Cerebellar nuclear complex (tissue), 1 donor: ENCODE results near the gene RASSF7.

Source experiments
- DNase-seq, 2 experiments: peaks; one replicate each; lab custom pipeline; 2025; lab: John Stamatoyannopoulos, UW

The RASSF7 gene

GRCh38 chr11:586376-587316 lies 25.9 kb downstream of the RASSF7 start:
- no peak for DNase-seq

- no peak for DNase-seq
Observed at GRCh38 chr11:587546-587945, 26.8 kb downstream of the RASSF7 start.

- no peak for DNase-seq
Observed at GRCh38 chr11:587978-588380, 27.2 kb downstream of the RASSF7 start.

- no peak for DNase-seq
Observed at GRCh38 chr11:589798-590197, 29.0 kb downstream of the RASSF7 start.

- no peak for DNase-seq
Observed at GRCh38 chr11:590997-591396, 30.2 kb downstream of the RASSF7 start.

GRCh38 chr11:592501-592900 lies 31.7 kb downstream of the RASSF7 start:
- DNase-seq: no peak

GRCh38 chr11:592918-593317 lies 32.1 kb downstream of the RASSF7 start:
- DNase-seq: no peak

GRCh38 chr11:593347-593746 lies 32.6 kb downstream of the RASSF7 start:
- DNase-seq: no peak

GRCh38 chr11:595400-595799 lies 34.6 kb downstream of the RASSF7 start:
- no peak for DNase-seq

GRCh38 chr11:596374-596773 lies 35.6 kb downstream of the RASSF7 start:
- no peak for DNase-seq

- DNase-seq: no peak
Observed at GRCh38 chr11:597166-597725, 36.5 kb downstream of the RASSF7 start.

GRCh38 chr11:598005-598680 lies 37.4 kb downstream of the RASSF7 start:
- DNase-seq: no peak

- DNase-seq: no peak
Observed at GRCh38 chr11:601573-602245, 40.9 kb downstream of the RASSF7 start.

GRCh38 chr11:603154-603553 lies 42.4 kb downstream of the RASSF7 start:
- no peak for DNase-seq

- no peak for DNase-seq
Observed at GRCh38 chr11:605286-606129, 44.7 kb downstream of the RASSF7 start.

- DNase-seq: peak; percentile 64 to 83
Observed at GRCh38 chr11:606245-606644, 45.5 kb downstream of the RASSF7 start.

- DNase-seq: no peak
Observed at GRCh38 chr11:607020-607780, 46.4 kb downstream of the RASSF7 start.

- no peak for DNase-seq
Observed at GRCh38 chr11:607971-608659, 47.3 kb downstream of the RASSF7 start.

GRCh38 chr11:608791-609251 lies 48.1 kb downstream of the RASSF7 start:
- DNase-seq: no peak

GRCh38 chr11:609341-609811 lies 48.6 kb downstream of the RASSF7 start:
- DNase-seq: no peak
